Fibroblast of skin of scalp (primary cell): ENCODE data around the gene PARL.
A peak's percentile ranks its signal among the peaks of the same experiment; 100 is the strongest.
"Not testable (repeated sequence)": the region's sequence is repeated elsewhere in the genome, so short reads cannot be mapped to it uniquely, and the experiment has no call there.

Source experiments
- DNase-seq: peaks from one replicate; pipeline ENCODE4 v3.0.0-alpha.2; 2013

Gene PARL

DNA sequence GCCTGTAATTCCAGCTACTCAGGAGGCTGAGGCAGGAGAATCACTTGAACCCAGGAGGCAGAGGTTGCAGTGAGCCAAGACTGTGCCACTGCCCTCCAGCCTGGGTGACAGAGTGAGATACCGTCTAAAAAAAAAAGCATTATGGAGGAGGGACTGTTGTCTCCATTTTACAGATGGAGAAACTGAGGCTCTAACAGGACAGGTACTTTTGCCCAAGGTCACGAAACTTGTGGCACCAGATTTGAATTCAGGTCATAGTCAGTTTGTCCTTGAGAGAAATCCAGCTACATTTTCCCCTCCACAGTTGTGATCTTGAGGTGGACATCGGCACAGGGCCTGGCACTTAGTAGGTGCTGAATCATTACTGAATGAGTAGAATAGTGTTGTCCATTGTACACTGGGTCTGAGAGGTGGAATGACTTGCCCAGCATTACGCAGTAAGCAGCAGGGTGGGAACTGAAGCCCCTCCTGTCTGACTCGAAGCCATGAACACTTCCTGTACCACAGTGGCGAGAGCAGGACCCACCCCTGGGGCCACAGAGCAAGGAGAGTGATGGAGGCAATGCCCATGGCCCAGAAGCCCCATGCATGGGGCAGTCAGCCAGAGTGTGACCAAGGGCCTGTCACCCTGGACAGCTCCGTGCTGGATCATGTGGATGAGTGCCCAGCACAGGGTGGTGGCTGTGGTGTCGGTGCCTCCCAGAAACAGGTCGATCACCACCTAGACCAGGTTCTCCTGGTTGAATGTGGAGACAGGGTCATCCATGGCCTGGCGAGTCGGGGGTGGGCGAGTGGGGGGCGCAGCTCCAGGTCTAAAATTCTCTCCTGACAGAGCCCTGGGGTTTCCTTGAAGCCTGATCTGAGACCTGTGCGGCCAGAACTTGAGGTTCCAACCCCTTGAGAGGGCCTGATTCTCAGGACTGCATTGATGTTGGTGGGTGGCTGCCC is 20.4 kb upstream of the PARL start:
- DNase-seq: no peak

DNA sequence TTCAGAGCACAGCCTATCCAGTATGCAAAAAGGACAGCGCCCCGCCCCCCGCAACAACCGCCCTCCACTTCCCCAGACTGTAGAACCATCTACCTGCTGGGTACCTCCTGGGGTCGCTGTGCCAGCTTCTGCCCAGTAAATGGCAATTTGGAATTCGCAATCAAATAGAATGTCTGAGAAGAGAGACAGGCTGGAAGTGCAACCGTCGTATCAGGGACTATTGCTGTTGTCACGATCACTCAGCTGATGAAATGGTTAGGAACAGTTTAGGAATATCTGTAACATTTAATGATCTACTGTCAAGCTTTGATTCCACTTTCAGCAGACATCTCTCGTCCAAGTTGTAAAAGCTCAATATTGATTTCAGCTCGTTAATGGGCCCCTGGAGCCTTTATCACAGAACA is 13.3 kb upstream of the PARL start:
- no peak for DNase-seq

DNA sequence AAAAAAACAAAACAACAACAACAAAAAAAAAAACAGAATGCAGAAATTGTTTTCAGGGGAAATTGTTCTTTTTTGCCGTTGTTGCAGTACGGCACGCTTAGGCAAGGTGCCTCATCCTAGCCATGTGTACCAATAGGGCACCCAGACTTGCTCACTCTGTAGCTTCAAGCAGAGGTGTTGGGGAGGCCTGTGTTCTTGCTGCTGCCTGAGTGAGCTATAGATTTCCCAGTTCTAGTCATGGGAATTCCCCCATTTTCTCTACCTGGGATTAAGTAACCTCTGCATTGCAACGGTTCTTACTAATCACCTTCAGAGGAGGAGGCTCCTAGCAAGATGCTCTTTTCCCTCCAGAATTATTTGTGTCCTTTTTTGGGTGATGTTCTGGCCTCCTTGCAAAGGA is 12.9 kb upstream of the PARL start:
- no peak for DNase-seq

DNA sequence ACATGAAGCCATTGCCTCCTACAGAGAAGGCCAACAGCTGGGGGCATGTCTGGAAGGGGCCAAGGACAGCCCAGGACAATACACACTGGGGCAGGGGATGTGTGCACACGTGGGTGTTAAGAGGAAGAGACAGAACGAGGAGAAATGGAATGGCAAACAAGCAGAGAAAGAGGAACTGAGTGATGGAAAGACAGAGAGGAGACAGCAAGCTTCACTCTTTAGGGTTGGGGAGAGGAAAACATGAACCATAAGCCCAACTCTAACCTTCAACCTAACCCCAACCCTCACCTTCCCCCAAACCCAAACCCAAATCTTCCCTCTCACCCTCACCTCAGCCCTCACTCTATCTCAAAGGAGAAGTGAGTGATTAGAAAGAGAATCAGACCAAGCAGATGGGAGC is 11.9 kb upstream of the PARL start:
- no peak for DNase-seq

DNA sequence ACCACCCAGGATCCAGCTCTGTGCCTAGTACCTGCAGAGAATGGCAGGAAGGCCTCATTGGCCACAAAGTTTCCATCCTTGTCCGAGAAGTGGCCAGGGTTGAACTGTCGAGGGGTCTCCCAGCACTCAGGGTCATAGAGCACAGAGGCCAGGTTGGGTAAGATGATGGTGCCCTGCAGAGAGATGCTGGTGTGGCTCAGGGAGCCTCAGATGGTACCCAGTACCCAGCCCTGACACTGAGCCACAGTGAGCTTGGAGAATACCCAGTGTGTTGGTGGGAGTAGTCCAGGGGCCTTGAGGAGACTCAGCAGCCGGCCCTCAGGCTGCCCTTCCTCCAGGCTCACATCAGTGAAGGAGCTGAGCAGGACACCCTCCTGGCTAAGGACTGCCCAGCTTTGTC is 11.5 kb upstream of the PARL start:
- no peak for DNase-seq

DNA sequence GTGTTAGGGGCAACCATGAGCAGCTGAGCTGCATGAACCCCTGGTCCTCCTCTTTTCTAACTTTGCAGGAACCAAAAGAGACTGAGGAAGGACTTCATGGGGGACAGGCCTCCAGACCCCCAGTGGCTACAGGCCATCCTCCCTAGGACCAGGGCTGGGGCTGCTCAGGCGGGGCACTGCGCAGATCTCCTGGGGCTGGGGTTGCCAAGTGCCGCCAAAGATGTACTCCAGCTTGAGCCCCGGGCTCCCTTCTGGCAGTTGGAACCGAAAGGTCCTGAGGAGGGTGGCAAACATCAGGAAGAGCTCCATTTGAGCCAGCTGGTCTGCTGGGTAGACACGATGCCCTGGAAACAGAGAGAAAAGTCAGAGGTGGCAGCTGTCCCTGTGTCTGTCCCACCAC is 11.1 kb upstream of the PARL start:
- no peak for DNase-seq

DNA sequence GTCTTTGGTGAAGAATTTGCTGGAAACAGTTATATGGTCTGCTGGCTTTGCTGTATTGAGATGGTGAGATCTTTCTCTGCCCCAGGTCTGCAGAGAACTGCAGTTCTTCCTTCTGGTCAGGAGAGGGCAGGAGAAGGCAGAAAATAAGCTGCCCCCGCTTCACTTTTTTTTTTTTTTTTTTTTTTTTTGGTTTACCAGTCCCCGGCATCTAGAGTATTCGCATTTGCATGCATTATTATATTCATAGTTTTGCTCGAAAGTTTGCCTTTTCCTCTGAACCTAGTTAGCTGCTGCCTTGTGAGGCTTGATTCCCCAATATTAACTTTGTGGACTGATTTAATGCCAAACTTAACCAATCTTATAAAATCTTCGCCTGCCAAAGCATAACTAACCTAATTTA is 10.6 kb upstream of the PARL start:
- DNase-seq: peak; percentile 61

DNA sequence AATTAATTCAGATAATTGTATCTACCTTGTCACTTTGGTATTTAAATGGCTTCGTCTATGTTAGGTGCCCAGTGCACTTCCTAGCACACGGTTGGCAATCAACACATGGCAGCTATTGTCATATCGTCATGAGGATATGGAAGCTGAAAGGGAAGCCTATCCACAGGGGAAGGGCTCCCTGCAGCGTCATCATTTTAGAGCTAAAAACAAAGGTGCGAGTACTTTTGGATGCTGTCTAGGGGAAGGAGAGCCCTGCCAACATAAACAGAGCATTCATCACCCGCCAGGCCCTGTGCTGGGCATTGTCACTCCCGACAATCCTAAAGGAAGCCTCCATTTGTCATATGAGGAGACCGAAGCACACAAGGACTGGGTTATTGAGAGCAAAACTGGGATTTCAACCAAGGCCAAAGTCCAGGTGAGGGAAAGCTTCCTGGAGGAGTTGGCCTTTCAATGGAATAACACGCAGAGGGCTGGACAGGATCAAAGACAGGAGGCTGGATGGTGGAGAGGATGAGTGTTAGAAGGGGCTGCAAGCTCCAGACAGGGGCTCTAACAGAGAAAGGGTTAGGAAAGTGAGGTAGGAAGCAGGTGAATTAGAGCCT is 8.0 kb upstream of the PARL start:
- DNase-seq: no peak

DNA sequence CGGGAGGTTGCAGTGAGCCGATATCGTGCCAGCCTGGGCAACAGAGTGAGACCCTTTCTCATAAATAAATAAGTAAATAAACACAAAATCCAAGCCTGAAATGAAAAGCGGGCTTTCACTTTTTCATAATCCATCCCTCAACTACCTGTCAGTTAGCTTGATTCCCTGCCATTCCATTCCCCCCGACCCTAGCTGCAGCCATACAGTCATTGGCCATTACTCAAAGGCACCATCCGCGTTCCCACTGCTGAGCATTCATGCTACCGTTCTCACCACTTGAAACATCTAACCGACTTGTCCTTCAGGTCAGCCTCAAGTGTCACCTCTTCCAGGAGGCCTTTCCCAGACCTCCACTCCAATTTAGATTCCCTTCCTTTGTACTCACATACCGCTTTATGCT is 1.1 kb upstream of the PARL start:
- no peak for DNase-seq

DNA sequence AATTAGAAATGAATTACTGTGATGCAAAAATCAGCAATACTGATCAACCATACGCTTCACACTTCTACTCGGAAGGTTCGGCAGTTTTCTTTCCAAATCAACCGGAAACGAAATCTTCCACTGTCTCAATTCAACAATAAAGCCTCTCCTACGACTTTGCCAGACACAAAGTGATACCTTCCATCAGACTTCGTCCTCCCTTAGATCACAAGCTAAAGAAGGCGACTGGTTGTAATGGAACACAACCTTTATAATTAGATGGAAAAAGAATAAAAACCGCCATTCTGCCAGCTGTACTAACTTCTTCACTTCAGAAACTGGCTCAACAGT is 618 bp downstream of the PARL start:
- no peak for DNase-seq

DNA sequence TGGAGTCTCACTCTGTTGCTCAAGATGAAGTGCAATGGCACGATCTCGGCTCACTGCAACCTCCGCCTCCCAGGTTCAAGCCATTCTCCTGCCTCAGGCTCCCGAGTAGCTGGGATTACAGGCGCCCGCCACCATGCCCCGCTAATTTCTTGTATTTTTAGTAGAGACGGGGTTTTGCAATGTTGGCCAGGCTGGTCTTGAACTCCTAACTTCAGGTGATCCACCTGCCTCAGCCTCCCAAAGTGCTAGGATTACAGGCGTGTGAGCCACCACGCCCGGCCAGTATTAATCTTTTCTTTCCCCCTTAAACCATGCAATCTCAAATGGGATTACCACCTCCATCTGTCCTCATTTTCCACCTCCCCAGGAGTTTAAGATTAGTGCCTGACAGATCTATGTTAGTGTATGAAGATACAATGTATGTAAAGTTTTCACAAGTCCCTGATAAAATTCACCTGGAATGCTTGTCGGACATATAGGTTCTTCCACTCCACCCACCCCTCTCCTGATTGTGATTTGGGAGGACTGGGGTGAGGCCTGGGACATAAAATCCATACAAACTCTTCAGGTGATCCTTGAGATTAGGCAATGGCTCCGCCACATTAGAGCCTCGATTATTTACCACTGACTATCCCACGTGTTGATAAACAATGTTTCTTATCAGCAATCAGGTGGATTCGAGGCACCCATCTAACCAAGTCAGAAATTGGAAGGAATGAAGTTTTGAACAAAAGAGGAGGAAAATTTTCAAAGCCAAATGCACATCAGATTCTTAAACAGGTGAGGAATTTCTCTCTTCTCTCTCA is 1.2 kb downstream of the PARL start:
- no peak for DNase-seq

DNA sequence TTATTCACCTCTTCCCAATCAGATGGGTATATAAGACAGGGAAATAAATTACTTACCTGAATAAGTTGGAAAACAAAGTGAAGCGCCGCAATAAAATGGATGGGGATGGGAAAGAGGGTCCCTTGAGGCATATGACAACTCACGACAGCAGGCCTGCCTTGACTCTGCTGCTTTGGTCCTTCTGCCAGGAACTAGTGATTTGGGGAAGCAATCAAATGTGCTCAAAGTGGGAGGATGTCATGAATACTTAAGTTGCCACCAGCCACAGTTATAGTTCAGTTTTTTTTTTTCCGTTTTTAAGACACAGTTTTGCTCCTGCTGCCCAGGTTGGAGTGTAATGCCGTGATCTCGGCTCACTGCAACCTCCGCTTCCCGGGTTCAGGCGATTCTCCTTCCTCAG is 4.6 kb downstream of the PARL start:
- no peak for DNase-seq

DNA sequence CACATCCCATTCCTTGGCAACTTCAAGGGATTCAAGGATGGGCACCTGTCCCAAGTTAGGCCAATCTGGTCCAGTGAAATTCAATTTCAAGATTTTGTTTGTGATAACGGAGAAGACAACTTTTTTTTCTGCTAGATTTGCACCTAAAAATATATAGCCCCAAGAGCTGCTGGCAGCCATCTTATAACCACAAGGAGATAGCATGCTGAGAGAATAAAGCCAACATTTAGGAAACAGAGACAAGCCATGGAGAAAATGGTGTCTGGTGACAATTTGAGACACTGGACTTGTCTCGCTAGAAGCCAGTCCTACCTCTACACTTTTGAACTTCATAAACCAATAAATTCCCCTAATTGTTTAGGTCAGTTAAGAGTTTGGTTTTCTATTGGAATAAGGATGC is 5.4 kb downstream of the PARL start:
- DNase-seq: no peak

DNA sequence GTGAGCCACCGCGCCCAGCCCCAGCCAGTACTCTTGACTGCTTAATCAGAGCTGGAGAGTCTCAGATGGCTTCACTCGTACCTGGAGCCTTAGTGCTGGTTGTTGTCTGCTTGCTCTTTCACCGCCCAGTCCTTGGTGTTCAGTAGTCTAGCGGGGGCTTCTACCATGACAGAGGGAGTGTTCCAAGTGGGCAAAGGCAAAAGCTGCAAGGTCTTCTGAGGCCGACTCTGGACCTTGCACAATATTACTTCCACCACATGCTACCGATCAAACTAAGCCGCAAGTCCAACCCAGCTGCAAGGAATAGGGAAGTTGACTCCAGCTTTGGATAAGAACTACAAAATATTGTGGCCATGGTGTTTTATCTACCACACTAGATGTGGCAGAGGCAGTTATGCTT is 6.6 kb downstream of the PARL start:
- DNase-seq: no peak

DNA sequence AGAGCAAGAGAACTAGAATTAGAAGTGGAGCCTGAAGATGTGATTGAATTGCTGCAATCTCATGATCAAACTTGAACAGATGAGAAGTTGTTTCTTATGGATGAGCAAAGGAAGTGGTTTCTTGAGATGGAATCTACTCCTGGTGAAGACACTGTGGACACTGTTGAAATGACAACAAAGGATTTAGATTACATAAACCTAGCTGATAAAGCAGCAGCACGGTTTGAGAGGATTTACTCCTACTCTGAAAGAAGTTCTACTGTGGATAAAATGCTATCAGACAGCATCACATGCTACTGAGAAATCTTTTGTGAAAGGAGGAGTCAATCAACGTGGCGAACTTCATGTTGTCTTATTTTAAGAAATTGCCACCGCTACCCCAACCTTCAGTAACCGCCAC is 7.5 kb downstream of the PARL start:
- DNase-seq: not testable (repeated sequence)

DNA sequence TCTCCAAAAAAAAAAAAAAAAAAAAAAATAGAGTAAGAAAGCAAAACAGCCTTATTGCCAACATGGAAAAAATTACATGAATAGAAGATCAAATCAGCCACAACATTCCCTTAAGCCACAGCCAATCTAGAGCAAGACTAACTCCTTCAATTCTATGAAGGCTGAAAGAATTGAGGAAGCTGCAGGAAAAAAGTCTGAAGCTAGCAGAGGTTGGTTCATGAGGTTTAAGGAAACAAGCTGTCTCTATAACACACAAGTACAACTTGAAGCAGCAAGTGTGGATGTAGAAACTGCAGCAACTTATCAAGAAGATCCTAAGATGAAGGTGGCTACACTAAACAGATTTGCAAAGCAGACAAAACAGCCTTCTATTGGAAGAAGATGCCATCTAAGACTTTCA is 9.3 kb downstream of the PARL start:
- no peak for DNase-seq

DNA sequence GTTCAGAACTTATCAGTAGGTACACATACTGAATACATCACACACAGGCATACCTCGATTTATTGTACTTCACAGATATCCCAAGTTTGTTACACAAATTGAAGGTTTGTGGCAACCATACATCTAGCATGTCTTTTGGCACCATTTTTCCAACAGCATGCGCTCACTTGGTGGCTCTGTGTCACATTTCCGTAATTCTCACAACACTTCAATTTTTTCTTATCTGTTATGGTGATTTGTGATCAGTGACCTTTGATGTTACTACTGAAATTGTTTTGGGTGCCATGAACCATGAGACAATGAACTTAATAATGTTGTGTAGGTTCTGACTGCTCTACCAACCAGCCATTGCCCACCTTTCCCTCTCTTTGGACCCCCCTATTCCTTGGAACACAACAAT is 10.8 kb downstream of the PARL start:
- DNase-seq: no peak

DNA sequence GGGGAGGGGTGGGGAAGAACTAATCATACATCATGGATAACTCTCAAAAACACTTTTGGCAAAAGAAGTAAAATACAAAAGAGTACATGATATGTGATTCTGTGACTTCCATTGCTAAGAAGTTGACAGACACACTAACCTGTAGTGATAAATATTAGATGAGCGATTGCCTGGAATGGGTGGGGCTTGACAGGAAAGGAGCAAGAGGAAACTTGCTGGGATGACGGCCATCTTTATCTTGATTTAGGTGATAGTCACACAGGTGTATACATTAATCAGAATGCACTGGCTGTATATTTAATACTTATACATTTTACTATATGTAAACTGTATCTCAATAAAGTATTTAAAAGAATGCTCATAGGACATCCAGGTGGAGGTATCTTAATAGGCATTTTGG is 13.1 kb downstream of the PARL start:
- no peak for DNase-seq

DNA sequence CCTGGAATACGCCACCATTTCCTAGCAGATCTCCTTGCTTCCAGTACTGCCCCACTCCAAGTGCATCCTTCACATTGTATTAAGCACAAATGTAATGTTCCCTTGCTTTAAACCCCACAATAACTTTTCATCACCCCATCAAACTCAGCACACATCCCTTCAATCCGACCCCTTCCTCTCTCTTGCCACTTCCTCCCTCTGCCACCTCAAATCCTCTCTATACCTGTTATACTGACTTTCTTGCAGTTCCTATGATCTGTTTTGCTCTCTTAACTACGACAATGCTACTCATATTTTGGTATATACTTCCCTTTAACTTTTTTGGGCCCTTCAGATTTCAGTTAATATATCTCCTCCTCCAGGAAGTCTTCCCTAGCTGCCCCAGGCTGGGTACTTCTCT is 14.1 kb downstream of the PARL start:
- DNase-seq: no peak

DNA sequence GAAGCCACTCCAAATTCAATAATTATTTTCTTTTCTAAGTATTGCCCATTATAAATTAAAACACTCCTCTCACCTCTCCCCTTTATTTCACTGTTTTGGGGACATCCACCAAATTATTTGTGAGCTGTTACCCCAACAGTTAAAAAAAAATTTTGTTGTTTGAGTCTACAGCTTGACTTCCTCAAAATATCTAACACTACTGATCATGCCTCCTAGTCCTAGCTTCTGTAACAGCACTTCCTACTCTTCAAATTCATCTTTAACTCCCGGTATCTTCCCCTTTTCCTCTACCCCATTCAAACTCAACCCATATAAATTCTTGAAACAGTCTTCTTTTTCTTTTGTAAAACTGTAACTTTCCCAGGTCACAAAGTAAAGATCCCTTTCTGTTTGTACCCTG is 15.9 kb downstream of the PARL start:
- DNase-seq: no peak

DNA sequence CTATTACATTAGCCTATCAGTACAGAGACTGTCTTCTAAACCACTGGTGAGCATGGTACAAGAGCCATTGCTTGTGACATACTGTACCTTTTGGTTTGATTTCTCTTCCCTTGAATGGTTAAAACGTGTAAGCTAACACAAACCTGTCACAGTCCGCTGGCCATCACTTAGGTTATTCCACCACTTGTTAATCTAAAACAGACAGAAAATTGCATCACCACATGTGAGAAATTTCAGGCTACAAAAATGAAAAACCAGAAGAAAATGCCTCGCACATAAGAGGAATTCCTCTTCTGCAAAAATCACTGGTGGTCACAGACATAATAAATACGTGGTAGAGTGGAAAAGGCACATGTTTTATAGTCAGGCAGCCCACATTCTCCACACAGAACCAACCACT is 22.1 kb downstream of the PARL start:
- no peak for DNase-seq

DNA sequence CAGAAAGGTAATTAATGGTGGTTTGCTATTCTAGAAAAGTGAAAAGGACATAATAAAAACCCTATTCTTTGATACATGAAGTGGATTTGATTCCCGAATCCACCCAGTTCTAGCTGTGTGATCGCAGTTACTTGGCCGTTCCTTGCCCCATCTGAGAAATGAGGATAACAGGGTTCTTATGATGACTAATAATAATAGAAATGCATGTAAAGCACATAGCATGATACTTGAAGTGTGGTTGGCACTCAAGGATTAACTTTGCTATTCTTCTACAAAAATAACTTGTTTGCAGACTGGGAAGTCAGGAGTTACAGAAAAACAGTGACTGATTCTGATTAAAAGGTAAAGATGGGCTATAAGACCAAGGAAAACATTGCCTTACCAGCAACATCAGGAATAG is 26.8 kb downstream of the PARL start:
- DNase-seq: peak; percentile 14

DNA sequence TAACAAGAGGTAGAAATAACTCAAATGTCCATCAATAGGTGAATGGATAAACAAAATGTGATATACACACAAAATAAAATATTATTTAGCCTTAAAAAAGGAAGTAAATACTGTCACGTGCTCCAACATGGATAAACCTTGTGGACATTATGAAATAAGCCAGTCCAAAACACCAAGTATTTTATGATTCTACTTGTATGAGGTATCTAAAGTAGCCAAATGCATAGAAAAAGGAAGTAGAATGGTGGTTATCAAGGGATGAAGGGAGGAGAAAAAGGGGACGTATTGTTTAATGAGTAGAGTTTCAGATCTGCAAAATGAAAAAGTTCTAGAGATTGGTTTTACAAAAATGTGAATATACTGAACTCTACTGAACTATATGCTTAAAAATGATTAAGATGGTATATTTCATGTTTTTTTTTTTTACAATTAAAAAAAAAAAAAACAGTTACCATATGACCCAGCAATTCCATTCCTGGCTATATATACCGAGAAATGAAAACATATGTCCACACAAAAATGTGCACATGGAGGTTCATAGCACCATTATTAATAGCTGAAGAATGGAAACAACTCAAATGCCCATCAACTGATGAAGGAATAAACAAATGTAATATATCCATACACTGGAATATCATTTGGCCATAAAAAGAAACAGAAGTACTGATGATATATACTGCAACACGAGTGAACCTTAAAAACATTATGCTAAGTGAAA is 30.2 kb downstream of the PARL start:
- peak; percentile 55 for DNase-seq
